Keratinocyte (primary cell): Measurements from ENCODE around the gene FBXL17.

Experiments used
- EZH2 ChIP-seq: IDR thresholded peaks from one replicate; pipeline ENCODE4 v1.6.1; 2012; ENCODE audit warnings: inconsistent platforms, mild to moderate bottlenecking, low read length, moderate library complexity
- TF ChIP-seq, protein P1 (sequence below), 3 experiments: IDR thresholded peaks in 1 of 3; conservative IDR thresholded peaks in 1 of 3; optimal IDR thresholded peaks in 1 of 3; 2 replicates in 2 of 3; 3 replicates in 1 of 3; pipeline versions ENCODE3 to v1.5.1; 2011; ENCODE audit warnings: low read length in 3 of 3, mild to moderate bottlenecking in 3 of 3, moderate library complexity in 2 of 3, control low read depth in 1 of 3, inconsistent platforms in 1 of 3; ENCODE audit not compliant: insufficient read depth in 2 of 3; ENCODE audit errors: extremely low read depth in 1 of 3

DNA sequence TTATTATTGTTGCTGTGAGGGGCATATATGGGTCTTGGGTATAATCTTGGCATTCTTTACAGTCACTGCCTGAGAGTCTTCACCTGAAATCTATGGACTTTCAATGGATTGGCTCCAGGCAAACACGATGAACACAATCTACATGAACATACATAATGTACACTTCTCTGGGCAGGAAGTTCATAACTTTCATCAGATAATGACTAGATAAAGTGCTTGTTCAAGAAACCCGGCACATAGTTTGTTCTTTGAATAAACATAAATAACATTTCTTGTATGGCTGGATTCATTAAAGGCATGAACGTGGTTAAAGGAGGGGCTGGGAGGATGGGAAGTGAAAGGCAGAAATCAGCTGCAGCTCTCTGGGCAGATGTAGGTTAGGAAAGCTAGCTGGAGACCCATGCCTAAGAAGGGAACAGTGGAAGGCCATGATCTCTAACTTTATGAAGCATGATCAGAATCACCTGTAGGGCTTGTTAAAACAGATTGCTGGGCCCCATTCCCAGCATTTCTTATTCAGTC, 404.3 kb downstream of the FBXL17 start:
- TF ChIP-seq, protein P1, sequence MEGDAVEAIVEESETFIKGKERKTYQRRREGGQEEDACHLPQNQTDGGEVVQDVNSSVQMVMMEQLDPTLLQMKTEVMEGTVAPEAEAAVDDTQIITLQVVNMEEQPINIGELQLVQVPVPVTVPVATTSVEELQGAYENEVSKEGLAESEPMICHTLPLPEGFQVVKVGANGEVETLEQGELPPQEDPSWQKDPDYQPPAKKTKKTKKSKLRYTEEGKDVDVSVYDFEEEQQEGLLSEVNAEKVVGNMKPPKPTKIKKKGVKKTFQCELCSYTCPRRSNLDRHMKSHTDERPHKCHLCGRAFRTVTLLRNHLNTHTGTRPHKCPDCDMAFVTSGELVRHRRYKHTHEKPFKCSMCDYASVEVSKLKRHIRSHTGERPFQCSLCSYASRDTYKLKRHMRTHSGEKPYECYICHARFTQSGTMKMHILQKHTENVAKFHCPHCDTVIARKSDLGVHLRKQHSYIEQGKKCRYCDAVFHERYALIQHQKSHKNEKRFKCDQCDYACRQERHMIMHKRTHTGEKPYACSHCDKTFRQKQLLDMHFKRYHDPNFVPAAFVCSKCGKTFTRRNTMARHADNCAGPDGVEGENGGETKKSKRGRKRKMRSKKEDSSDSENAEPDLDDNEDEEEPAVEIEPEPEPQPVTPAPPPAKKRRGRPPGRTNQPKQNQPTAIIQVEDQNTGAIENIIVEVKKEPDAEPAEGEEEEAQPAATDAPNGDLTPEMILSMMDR (optimal IDR thresholded peaks at IDR 0.05 in 1 of 3, IDR thresholded peaks at IDR 0.05 in 1 of 3, conservative IDR thresholded peaks at IDR 0.05 in 1 of 3; ENCODE audit: extremely low read depth in 1 of 3, insufficient read depth in 2 of 3, low read length in 3 of 3): no peak
- TF ChIP-seq EZH2: no peak
